HG03159 (cell line): ENCODE results near the gene MAST4.

Experiments used
- ATAC-seq: cut with Tn5 transposase; IDR thresholded peaks from one replicate; pipeline ENCODE4 v1.9.1; 2021; ENCODE audit warnings: mild to moderate bottlenecking, moderate library complexity; ENCODE audit not compliant: unreplicated experiment

MAST4 gene

DNA sequence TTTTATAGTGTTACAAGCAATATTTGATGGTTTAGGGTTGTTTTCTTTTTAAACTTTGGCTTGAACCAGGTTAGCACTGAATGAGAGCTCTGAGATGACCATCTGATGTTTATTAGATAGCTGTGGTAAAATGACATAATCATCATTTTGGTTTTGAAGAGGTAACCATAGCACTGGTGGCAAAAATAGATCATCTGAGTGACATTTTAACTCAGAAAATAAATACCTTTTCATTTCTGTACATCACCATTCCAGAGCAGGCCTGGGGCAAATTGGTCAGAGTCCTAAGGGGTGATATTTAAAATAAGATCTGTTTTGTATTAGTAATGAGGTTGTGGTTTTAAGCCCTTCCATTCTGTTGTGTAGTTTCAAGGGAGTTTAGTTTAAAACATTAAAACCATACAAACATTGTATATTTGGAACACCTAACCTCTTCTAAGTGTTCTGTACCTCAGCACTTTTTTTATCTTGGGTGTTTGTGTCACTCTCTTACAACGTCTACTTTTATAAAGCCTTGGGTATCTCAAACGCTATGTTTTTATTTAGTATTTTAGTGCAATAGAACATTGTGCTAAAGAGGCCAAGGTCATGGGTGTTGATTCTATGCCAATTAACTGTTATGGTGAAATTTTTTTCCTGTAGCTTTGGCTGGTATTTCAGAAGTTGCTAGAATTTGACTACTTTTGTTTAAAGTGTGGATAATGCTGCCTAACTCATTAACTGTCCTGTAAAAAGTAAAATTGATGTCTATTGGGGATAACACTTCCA lies 434.3 kb downstream of the MAST4 start:
- no peak for ATAC-seq

DNA sequence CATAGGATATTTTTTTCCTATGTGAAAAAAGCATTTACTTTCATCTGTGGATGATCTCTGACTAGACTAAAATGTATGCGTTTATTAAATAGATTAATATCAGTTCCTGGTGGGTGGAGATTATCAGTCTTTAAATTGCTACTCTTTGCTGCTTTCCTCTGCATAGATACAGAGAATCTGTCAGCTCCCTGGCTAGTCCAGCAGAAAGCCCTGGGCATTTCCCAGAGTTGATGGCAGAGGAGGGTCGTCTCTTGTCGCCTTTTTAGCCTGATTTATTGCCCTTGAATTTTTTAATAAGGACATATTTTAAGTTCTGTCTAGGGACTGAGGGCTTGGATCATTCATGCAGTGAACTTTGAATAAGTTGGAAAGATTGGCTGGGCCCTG lies 434.9 kb downstream of the MAST4 start:
- no peak for ATAC-seq

DNA sequence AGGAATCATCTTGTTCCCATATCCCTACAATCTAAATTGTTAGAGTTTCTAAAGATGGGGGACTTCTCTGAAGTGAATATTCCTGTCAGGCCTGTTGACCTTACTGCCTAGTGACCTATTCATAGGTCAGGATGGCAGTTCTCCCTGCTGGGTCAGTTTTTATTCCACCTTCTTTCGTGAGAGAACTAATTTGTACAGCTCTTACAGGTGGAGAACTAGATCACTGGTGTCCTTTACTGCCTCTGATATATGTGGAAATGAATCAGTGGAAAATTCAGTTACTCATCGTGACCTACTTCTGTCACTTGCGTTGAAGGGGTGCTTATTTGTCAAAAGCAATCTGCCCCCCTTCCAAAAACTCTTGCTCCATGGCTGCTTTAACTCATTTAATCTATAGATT lies 435.5 kb downstream of the MAST4 start:
- ATAC-seq: no peak

DNA sequence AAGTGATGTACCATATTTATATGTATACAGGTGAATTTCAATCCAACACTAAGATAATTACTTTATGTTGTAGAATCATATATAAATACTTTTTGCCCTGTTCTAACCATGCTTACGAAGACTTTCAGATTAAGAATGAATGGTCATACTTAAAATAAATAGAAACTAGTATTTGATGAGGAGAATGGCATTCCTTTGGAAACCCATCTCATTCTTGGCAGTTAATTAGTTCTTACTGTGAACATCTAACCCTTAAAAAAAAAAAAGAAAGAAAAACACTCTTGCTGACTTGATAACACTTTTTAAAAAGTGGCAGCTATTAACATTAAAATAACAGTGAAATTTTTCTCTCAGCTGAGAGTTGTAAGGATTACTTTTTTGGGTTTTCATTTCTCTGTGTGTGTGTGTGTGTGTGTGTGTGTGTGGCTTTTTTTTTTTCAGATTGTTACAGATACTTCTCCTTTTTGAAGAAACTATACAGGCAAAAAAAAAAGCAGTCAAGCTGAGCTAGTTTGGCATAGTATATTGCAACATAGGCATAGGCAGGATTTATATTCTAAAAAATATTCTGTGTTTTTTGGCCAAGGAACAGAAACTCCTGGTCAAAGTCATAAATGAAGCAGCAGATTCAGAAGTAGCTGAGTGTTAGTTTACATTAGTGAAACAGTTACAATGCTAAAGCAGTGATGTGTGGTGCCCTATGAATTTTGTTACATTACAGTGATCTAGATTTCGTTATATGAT lies 436.9 kb downstream of the MAST4 start:
- ATAC-seq: no peak

DNA sequence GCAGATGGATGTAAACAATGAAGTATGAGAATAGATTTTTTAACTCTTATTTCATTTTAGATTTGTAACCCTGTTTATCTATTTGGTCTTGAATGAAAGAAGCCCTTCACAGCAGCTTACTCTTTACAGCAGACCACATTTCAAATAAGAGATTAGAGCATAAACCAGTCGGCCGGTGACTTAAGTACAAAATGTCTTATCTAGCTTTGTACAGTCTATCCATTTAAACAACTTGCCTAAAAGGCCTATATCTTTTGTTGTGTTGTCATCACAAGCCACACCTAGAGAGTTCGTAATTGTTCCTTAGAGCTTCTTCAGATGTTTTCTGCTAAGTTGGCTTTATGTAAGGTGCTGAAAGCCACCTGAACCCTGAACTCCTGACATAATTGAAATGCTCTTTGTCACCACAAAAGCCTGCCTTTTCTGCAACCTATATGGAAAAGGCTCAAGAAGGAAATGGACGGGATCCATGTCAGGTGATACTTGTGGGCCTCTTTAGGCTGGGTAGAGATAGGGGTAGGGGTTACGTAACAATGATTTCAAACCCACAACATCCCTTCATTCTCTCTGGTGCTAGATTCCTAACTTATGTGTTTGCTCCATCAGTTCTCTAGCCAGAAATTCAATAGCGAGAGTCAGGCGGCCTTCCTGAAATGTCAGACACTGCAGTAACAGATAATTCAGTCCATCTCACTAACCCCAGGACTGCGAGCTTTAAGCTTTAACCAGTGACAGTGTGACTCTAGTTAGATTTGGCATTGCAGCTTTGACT lies 437.9 kb downstream of the MAST4 start:
- no peak for ATAC-seq

DNA sequence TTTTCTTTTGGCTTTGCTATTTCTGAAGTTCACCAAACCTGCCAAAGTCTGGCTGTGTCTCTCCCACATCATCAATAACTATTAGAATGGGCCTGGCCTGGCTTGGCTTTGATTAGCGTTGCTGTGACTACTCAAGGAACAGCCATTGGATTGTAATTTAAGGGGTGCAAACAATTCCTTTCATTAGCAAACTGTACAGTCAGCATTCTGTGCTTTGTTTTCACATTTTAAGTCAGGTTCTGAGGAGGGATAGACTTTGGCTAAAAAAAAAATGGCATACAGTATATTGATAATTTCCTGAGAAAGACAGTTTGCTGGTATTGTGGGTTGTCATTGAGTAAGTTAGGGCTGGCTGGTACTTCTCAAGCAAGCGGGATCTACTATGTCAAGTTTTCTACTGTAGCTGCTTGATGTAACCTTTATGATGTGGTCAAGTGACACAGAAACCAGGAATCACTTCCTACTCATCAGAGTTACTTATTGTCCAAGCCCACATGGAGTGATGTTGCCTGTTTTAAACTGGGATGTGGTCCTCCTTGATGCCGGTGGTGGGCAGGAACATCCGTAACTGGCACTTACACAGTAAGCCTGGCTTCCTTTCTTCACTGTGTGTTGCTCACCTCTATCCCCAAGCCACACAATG lies 439.0 kb downstream of the MAST4 start:
- no peak for ATAC-seq

DNA sequence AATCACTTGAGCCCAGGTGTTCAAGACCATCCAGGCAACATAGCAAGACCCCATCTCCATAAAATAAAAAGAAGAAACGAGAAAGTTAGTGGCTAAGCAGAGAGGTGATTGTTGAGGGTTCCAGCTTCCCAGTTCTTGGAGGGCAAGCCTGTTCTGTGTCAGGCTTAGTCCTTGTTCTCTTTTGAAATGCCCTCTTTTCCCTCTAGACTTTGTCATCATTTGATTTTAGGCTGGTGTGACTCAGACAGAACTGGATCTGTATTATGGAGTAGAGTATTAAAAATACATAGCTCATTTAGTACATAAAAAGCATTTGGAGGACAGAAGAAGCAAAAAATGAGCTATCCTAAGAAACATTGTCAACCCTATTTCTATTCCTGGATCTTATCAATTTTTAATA lies 441.0 kb downstream of the MAST4 start:
- ATAC-seq: no peak

DNA sequence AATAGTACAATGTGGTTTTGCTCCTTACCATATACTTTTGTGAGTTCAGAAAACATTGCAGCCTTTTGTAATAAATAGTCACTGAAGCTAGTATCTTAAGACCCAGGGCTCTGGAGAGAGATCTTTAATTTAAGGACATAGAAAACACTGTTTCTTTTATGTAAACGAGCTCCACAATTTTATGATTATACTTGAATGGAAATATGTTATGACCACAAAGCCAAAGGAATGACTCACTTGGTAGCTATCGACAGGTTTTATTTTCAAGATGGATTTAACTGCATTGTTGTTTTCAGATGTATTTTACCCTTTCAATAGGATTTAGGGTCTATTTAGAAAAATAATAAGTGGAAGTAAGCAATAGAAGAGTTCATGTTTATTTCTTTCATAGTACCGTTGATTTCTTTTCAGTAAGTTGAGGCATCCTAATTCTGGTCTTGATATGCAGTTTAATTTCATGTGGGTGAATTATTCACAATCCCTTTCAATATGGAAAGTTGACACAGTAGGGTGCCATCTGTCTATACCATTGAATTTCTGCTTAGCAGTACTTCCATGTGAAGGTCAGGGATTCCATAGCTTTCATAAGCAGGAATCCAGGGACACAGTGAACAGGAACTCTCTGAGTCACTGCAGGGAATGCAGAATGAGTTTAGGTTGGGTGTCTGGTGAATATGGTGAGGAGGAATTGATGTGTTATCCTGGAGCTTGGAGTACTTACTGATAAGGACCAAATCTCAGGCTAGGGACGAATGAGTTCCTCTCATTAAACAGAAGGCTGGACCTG lies 442.8 kb downstream of the MAST4 start:
- no peak for ATAC-seq

DNA sequence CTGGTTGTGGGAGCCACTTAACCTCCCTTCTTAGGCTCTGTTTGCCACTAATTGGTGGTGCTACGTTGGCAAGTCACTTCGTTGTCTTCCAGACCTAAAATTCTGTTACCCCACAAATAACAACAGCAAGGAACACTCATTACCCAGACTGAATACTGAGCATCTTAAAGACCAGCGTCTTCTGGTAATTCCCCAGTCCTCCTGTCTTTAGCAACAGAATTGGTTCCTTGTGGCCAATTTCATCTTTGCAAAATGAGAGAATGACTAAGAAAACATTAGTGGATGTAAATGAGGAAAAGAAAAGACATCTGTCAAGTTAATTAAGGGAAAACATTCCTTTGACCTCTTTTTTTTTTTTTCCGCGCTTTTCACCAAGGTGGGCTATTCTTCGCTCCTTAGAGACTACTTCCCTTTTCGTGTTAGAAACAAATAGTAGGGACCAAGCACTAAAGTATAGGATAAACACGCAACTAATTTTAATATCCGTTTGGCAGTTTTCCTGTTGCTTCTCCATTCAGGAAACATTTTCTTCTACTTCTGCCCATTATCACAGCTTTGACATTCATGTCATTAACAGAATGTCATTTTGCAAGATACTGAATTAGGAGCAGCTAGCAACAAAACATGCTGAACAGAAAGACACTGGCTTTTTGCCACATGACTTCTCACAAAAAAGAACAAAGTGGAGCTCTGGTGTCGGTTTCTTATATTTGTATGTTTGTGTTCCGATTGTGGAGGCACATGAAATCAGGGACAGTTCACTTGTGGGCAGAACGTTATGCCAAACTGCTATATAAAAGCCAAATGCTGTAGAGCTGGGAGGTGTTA lies 446.2 kb downstream of the MAST4 start:
- ATAC-seq: no peak

DNA sequence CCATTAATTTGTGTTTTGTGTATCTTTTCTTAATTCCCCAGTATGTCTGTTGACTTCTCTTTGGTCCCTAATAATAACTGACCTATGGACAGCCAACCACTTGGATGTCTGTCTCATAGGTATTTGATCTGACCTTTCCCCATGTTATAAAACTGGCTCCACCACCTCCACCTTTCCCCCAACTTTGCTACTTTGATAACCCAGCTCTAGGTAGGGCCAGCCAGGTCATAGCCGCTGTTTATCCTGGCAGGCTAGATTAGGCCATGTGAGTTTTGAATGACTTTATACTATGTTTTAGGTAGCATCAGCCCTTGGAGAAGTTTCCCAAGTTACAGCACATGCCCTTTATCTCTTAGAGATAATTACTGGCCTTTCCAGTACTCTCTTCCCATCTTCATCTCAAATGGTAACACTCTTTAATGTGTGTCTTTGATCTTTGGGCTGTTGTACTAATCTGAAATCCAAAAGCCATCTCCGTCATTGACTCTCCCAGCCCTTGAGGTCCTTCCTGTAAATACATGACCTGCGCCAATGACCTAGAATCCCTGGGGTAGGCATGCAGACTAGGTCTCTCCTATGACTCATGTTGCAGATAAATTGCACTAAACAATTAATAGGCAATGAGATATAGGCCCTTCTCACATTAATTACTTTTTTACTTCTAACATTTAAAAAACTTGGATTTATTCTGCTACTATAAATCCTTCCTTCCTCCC lies 447.8 kb downstream of the MAST4 start:
- ATAC-seq: no peak

DNA sequence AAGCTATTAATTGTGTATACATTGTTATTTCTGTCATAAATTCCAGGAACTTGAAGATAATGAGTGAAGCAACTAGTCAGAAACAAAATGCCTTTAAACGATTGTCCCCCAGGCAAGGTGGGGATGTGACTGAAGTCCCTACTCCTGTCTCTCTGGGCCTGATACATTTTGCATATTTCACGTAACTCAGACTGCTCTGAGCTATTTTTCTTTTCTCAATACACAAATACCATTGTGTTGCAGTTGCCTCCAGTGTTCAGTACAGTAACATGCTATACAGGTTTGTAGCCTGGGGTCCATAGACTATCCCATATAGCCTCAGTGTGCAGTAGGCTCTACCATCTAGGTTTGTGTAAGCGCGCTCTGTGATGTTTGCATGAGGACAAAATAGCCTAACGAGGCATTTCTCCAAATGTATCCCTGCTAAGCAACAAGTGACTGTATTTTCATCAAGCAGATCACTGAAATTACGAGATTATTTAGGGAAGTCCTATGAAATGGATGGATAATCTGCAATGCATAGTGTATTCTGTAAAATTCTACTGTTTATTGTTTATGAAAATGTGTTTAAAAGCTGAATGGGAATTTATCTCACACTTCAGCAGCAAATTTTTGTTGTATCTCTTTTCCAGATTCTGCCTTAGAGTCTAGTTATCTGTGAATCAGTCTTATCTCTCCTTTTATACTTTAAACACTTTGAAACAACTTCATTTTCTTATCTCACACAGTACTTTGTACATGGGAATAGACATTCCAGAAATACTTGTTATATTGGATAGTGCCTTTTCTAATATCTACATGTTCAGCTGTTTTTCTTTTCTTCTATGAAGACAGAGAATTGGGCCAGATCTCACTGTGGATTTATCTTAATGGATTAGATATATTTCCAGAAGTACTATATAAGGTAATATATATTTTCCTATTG lies 449.9 kb downstream of the MAST4 start:
- no peak for ATAC-seq

DNA sequence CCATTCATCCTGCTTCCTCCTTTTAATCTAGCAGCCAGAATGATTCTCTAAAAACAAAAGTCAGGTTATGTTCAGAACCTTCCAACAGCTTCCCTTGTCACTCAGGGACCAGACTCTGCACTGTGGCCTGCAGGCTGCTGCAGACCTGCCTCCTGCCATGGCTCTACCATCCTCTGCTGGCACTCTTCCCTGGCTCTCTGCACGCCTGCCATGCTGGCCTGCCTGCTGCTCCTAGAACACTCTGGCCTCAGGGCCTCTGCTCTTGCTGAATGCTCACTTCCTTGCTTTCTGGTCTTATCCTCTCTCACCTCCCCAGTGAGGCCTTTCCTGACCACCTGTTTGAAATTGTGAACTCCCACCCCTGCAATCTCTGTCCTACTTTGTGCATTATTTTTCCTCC lies 451.0 kb downstream of the MAST4 start:
- ATAC-seq: no peak

DNA sequence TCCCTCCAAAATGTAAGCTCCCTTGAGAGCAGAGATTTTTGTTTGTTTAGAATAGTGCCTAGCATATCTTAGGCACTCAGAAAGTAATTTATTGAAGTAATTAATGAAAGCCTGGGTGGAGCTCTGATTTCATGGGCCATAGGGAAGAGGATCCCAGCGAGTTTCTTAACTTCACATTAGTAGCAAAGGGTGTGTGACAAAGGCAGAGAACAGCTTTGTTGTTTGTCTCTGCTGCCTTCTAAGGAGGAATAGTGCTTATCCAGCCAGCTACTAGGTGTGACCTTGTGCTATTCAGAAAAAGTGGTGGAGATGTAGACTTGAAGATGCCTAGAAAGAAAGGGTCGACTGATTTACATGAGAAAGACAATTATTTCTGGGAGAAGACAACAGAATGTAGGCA lies 451.4 kb downstream of the MAST4 start:
- ATAC-seq: no peak

DNA sequence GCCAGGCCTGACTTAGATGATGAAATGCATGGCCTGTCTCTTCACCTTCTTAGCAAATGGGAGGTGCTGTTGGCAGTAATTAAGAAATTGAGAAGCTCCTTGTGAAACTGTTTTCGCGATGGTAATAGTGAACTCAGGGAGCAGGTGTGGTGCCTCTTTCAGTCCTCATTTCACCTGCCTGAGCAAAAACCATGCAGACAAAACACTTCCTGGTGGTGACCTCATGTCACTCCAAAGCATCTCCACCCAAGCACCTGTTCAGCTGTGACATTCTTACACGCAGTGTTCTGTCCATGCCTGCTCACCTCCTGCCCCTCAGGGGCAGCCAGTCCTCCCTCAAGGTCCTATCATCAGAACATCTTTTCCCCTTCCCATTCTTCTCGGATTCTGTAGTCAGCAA lies 453.9 kb downstream of the MAST4 start:
- no peak for ATAC-seq

DNA sequence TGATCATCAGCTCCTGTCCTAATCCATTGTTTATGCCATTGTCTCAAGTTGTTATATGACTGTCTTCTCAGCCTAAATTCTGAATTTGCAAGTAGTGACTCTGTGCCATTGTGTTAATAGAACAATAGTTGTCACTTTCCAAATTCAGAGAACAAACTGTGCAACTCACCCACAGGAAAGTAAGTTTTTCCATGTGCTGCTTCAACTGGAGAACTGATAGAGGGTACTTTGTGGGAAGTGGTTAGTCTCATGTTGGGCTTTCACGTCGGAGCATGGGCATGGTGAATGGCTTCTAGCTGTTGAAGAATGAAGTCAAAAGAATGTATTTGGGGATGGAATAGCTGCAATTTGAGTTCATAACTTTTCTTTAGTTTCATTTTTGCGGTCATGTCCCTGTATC lies 454.4 kb downstream of the MAST4 start:
- no peak for ATAC-seq

DNA sequence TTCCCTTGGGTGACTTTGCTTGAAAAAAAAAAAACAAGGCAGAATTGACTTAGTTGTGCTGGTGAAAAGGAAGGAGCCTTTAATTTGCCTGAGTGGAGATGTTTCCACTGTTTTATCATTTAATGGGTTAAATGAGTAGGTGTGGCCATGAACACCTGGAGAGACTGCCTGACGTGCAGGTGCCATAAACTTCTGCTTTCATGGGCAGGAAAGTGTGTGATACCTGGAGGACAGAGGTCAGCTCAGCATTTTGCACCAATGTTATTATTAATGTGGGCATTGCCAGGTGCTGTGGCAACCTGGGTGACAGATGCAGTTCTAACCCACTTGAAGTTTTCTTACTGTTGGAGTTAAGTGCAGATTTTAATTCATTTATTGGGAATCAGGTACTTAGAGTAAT lies 455.0 kb downstream of the MAST4 start:
- ATAC-seq: no peak

DNA sequence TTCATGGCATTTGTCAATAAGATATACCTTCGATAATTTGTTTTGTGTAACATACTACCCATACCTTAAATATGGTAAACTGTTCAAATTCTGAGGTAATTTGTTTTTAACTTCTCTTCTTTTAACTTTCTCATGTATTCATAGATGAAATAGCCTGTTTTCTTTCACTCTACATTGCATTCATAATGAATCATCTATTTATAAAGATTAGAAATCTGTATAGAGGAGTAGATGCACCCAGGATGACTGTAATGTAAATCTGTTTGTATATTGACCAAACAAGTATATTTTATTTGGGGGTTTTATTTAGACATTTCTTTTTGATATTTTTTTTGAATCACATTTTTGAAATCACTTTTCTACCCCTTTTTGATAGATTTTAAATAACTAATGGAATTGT lies 455.8 kb downstream of the MAST4 start:
- no peak for ATAC-seq

DNA sequence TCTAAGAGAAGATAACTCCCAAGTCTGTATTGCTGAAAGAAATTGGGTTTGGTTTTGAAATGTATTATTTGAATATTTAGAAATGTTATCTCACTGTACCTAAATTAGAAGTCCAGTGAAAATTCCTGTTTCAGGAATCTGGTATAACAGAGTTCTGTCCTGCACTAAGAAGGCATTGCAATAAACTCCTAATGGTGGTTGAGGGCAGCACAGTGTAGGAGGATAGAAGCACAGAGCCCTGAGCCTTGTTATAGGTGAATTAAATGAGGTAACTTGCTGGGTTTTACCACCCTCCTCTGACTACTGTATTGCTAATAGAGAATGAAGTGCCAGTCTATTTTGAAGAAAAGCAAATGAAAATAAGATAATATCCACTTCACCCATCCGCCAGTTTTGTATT lies 457.0 kb downstream of the MAST4 start:
- ATAC-seq: no peak
